ENCODE results near the gene CEBPB.

Gene CEBPB

GRCh38 chr20:50214226-50215024 is 23.8 kb downstream of the CEBPB start:
- no peak for DNase-seq

DNA sequence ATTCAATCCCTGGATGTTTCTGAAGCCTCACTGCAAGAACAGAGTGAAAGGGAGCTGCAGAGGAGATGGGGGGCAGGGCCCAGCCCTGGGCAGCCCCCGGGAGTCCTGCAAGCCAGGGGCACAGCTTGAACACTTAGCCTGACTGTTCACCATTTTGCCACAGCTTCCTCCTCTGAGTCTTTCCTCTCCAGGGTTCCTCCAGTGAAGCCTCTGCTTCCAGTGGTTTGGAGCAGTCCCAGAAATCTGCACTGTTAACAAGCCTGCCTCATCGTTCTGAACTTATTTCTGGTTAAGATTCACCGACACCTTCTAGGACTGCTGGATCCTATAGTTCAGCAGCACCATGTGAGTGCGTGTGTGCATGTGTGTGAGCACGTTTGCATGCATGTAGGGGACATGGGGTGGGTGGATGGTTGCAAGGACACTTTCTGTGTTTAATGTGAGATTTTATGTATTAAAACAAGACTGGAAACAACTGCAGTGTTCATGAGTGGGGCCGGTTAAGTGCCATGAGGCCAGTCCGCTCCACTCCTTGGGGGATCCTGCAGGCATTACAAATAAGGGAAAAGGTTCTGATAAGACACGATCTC is 24.6 kb downstream of the CEBPB start:
- no peak for DNase-seq

- no peak for DNase-seq
Measured at GRCh38 chr20:50215926-50216325, 25.3 kb downstream of the CEBPB start.

GRCh38 chr20:50216543-50217206 is 26.0 kb downstream of the CEBPB start:
- no peak for DNase-seq

GRCh38 chr20:50217207-50217949 is 26.7 kb downstream of the CEBPB start:
- no peak for DNase-seq

DNA sequence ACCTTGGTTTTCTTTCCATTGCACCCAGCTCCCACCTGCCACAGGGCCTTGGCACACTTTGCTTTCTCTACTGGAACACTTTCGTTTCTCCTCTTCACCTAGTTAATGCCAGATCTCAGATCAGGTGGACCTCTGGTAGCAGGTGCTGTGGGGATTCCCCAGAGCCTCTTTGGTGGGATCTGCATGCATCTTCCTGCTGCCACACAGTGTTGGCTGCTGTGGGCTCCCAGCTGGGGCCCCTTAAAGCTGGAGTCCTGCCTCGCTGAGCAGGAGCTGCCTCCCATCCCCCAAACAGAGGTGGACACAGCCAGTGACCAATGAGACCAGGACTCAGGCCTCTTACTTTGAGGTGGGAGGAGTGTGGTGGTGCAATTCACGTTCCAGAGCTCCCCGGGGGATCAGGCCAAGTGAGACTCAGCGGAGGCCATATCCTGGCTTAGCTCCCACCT is 28.4 kb downstream of the CEBPB start:
- DNase-seq = no peak

GRCh38 chr20:50219600-50219999 is 29.0 kb downstream of the CEBPB start:
- DNase-seq = no peak

GRCh38 chr20:50220093-50220893 is 29.7 kb downstream of the CEBPB start:
- DNase-seq = no peak

GRCh38 chr20:50220894-50221365 is 30.3 kb downstream of the CEBPB start:
- no peak for DNase-seq

DNA sequence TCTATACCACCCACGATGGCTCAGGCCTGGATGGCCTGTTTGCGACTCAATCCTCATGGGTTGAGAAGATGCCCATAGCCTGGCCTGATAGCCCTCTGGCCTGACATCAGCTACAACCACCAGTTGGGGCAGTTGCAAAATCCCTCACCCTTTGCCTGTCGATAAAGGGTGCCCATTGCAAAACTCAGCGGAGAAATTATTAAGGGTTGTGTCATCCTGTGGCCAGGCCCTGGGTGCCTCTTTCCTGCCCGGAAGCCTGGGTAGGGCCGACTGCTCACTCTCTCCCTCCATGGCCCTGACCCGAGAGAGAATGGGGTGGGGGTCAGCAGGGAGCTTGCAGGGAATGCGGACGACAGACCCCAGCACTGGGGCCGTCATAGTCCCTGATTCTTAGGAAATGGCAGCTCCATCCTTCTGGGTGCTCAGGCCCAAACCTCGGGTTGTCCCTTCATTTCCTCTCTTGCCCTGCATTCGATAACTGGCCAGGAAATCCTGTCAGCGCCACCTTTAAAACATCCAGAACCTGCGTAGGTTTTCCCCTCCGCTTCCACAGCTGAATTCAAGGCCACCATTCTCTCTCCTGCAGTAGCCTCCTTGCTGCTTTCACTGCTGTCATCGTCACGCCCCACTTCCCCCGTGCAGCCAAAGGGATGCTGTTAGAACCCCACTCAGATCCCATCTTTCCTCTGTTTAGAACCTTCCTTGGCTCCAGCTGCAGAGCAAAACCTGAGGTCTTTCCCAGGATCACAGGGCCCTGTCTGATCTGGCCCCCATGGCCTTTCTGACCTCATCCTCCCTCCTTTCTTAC is 31.1 kb downstream of the CEBPB start:
- no peak for DNase-seq

DNA sequence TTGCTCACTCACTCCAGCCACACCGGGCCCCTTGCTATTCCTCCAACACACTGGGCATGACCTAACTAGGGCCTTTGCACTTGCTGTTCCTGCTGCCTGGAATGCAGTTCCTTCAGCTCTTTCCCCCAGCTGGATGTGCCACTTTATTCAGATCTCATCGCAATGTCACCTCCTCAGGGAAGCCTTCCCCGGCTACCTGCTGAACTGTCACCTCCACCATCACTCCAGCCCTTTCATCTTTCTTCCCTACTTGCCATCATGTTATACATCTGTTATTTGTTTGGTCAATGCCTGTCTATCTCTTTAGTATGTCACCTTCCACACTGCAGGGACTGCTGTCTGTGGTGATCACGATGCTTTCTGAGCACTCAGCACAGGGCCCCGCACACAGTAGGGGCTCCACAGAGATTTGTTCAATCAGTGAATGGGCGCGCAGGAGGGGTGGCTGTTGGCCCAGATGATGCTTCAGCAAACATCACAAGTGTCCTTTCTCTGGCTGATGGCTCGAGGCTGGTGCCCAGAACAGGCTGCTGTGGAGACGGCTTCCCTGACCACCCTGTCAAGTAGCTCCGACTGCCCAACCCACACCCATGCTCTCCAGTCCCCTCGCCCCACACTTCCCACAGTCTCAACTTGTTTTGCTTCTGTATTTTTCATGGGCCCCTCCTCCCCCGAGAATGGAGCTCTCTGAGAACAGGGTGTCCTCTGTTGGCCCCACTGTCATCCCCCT is 31.8 kb downstream of the CEBPB start:
- DNase-seq = no peak

- no peak for DNase-seq
Measured at GRCh38 chr20:50223039-50224005, 32.7 kb downstream of the CEBPB start.

DNA sequence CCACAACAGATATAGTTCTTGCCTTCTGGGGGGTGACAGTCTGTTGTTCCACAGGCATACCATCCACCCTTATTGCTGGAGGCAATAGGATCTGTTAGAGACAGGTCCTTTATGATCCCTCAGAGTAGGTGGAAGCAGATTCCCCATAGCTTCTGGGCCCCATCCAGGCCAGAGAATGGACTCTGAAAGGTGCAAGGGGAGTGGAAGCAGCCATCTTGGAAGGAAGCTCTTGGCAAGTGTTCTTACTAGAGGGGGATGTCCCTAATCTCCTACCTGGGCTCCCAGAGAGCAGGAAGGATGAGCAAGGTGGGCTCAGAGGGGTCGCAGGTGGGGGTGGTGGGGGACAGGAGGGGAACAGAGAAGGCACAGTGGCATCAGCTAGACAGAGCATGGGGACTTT is 33.4 kb downstream of the CEBPB start:
- DNase-seq = no peak

DNA sequence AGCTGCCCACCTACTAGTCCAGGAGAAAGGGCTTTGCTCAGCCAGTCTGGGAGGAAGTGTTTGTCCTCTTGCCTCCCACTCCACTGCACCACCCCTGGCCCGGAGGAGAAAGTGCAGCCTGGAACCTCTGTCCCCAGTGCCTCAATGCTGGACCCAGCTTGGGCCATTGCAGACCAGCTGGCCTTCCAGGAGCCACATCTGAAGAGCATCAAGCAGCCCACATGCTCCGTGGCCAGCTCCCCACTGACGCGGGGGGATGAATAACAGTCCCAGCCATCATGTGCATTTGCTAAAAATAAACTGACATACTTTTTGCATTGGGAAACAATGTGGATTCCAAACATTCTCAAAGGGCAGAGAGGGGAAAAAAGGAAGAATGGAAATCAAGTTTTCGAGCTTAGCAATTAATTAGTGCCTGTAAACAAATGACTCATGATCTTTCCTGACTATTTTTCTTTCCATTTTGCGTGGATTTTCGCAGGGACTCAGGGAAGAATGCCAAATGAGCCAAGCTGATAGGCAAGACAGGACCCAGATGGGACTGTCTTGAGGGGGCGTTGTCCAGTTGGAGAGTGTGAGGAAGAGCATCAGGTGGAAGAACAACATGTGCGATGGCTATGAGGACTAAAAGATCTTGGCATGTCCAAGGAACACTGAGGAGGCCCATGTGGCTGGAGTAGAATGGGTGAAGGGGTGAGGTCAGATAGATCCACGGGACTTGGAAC is 34.1 kb downstream of the CEBPB start:
- DNase-seq = no peak

- DNase-seq = no peak
Measured at GRCh38 chr20:50226093-50226974, 35.7 kb downstream of the CEBPB start.

GRCh38 chr20:50227506-50227905 is 36.9 kb downstream of the CEBPB start:
- DNase-seq = no peak

- no peak for DNase-seq
Measured at GRCh38 chr20:50229156-50229607, 38.6 kb downstream of the CEBPB start.

DNA sequence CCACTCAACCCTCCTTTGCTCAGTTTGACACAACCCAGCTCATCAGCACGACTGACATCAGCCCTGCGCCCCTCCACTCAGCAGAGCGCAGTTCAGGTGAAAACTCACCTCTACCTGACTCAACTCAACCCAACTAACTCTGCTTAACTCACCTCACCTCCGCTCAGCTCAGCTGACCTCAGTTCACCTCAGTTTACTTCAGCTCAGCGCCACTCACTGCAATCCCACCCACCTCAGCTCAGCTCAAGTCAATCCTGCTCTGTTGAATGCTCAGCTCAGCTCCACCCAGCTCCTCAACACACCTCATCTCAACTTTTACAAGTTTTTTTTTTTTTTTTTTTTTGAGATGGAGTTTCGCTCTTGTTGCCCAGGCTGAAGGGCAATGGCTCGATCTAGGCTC is 39.6 kb downstream of the CEBPB start:
- no peak for DNase-seq
